ENCODE results near the gene MYBPHL. TPM values are rescaled to one million over a fixed set of nuclear protein-coding genes. Genes with fewer than 3 reads are reported as not detected.

MYBPHL gene
- total and polyA plus RNA-seq, 2 of the 13 experiments (the other 11 are each of a cell fraction or from before 2014, with no cell fraction given), result 3.7 to 3.8 TPM

- TF ChIP-seq RNF2 (conservative IDR thresholded peaks at IDR 0.05; ENCODE audit: low read depth) (peak; percentile 73), PHF21A (CRISPR knock-in tag; IDR thresholded peaks at IDR 0.05) (peak; percentile 78; the same call in 1 of the 2 replicates), FOSL1 (CRISPR knock-in tag; IDR thresholded peaks at IDR 0.05; ENCODE audit: borderline replicate concordance) (no peak), ZNF607 (CRISPR knock-in tag; IDR thresholded peaks at IDR 0.05; ENCODE audit: borderline replicate concordance) (peak; percentile 89), FOXP4 (CRISPR knock-in tag; IDR thresholded peaks at IDR 0.05) (peak; percentile 89), ZBTB2 (CRISPR knock-in tag; IDR thresholded peaks at IDR 0.05; ENCODE audit: low read depth) (peak; percentile 67), POLR2G (IDR thresholded peaks at IDR 0.05; ENCODE audit: low read depth, low read length) (peak; percentile 68), TGIF2 (CRISPR knock-in tag; IDR thresholded peaks at IDR 0.05) (peak; percentile 88; the same call in 1 of the 2 replicates), ZGPAT (CRISPR knock-in tag; IDR thresholded peaks at IDR 0.05) (peak; percentile 72), ESRRA (CRISPR knock-in tag; IDR thresholded peaks at IDR 0.05; ENCODE audit: low read depth) (peak; percentile 73; the same call in 1 of the 2 replicates), PREB (CRISPR knock-in tag; IDR thresholded peaks at IDR 0.05) (no peak), ZNF264 (CRISPR knock-in tag; IDR thresholded peaks at IDR 0.05) (peak; percentile 66; the same call in 1 of the 2 replicates), ZNF484 (CRISPR knock-in tag; IDR thresholded peaks at IDR 0.05; ENCODE audit: borderline replicate concordance, low read depth) (no peak), ZSCAN25 (CRISPR knock-in tag; IDR thresholded peaks at IDR 0.05) (0 out of 2 replicates have a peak, but pooled peaks have one; percentile 61), RORA (CRISPR knock-in tag; IDR thresholded peaks at IDR 0.05) (no peak), HDAC6 (IDR thresholded peaks at IDR 0.05; ENCODE audit: low read depth, low read length) (no peak), SKIL (CRISPR knock-in tag; IDR thresholded peaks at IDR 0.05; ENCODE audit: borderline replicate concordance) (peak; percentile 88), ZNF652 (CRISPR knock-in tag; IDR thresholded peaks at IDR 0.05; ENCODE audit: borderline replicate concordance, low read depth) (0 out of 2 replicates have a peak, but pooled peaks have one; percentile 34), ZNF749 (CRISPR knock-in tag; IDR thresholded peaks at IDR 0.05; ENCODE audit: borderline replicate concordance) (peak; percentile 88; the same call in 1 of the 2 replicates), ZNF224 (CRISPR knock-in tag; IDR thresholded peaks at IDR 0.05) (0 out of 2 replicates have a peak, but pooled peaks have one; percentile 44)
Observed at GRCh38 chr1:109298666-109299557, 7.9 kb downstream of the MYBPHL start (continued).
